A172 (cell line): ENCODE data around the gene TSPAN9. TPM values are rescaled to one million over a fixed set of nuclear protein-coding genes. Genes with fewer than 3 reads are reported as not detected.

Experiments used
- DNase-seq: peaks from one replicate; pipeline ENCODE4 v3.0.0-alpha.2; 2015; ENCODE audit warnings: low spot score
- total RNA-seq: library from RNA; depleted of rRNA; stranded (reverse); fragments of >200 nt; shearing (Covaris generic); gene quantifications from 2 replicates; pipeline ENCODE4 v1.2.3, GENCODE V29; 2014

TSPAN9 gene
- total RNA-seq, 1 experiment from 2014 or later: 7.0 TPM

DNA sequence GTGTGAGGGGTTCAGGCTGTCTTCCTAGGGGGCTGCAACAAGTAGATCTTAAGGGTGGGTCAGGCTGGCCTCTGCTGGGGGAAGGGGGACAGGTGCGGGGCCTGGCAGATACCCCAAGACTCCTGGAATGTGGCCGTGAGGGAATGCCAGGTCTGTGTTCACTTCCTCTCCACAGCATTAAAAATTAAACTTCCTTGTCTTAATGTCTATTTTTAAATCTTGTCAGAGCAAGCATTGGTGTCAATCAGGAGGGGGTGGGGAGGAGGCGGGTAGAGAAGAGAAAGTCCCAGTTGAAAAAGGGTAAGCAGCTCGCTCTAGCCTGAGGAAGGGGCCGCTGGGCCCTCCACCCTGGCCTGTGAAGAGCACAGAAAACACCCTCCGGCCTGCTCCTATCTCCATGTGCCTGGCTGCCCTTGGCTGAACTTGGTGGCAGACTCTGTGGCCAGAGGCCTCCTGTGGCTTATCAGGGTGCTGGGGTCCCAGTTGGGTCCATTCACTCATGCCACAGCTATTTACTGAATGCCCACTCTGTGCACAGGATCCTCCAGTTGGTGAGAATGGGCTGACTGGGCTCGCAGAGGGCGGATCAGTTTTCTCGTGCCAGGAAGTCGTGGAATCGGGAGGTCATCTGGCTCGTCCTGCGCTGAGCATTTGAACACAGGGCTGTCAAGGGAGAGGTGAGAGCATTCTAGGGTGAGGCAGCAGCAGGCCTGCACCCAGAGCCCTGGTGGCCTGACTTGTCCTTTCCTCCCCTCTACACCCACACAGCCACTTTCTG lies 128.8 kb downstream of the TSPAN9 start:
- DNase-seq: no peak

DNA sequence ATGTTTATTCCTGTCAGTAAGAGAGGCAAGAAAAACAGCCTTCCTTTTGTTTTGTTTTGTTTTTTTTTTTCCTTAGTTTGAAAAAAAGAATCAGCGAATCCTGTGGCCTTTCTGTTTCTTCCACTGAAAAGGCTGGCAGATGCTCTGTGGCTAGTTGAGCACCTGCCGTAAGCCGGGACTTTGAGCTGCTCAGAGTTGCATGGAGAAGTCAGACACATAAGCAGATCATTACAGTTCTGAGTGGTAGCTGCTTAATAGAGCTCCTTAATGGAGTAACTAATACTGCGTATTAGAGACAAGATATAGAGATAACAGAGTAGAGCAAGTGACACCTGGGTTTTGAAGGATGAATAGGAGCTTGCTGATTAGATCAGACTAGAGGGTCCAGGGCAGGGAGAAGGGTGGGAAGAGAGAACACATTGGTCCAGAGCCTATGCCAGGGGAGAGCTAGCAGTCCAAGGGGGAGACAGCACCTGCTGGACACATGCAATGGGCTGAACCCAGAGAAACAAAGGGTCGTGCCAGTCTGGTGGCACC lies 129.4 kb downstream of the TSPAN9 start:
- no peak for DNase-seq

DNA sequence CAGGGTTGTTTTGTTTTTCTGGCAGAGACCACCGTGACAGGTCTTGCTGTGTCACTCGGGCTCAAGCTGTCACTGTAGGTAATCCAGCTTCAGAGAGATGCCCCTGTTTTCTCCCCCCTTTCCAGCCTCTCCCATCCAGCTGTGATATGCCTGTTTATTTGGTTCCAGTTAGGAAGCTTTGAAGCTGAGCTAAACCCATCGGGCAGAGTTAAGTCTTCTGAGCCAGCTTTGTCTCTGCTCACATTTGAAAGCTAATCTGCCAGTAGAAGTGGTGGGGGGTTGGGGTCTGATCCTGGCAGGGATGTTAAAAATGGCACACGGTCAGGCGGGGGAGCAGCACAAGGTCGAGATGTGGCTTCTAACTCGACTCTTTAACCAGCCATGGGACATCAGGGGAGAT lies 130.0 kb downstream of the TSPAN9 start:
- DNase-seq: no peak

DNA sequence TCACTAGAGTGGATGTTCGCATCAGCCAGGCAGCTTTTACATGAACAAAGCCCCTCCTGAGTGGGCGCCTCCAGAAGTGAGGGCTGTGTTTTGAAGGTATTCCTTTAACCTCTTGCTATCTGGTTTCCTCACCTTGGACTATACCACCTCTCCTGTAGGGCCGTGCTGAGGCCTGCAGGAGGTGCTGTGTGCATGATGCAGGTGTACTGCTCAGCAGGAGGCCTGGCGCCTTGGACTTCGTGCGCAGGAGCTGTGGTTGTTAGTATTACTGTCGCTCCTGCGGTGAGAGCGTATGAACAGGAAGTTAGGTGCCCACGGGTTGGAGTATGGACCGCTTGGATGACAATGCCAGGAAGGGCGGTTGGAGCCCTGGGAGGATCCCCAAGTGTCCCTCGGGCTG lies 130.7 kb downstream of the TSPAN9 start:
- DNase-seq: no peak

DNA sequence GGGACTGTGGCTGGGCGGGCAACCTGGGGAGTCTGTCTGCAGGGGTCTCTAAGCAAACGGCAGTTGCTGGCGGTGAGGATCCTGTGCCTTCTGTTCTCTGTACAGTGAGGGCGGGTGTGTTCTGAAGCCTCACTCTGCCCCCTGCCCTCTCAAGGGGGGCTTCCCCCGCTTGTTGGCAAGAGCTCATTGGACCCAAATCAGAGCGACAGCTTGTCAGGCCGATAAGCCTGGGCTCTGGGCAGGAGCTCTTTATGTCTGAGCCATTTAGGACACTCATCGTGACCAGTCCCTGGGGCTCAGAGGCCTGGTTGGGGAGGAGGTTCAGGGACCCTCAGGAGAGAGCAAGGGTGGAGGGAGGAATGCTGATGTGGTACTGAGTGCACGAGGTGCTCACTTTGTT lies 136.0 kb downstream of the TSPAN9 start:
- no peak for DNase-seq

DNA sequence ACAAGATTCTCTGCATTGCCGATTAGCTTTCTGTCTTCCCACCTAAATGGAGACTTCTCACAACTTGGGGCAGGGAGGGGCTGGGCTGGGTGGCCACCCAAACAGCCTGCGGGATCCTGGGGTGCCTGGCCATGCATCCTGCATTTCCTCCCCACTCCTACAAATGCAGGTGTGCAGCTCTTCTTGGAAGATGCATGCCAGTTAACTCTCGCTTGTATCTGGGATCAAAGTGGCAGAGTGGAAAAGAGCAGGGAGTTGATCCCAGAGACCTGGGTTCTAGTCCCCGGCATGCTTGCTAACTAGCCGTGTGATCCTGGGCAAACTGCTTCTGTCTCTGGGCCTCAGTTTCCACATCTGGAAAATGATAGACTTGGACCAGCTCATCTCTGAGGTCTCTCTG lies 136.6 kb downstream of the TSPAN9 start:
- no peak for DNase-seq

DNA sequence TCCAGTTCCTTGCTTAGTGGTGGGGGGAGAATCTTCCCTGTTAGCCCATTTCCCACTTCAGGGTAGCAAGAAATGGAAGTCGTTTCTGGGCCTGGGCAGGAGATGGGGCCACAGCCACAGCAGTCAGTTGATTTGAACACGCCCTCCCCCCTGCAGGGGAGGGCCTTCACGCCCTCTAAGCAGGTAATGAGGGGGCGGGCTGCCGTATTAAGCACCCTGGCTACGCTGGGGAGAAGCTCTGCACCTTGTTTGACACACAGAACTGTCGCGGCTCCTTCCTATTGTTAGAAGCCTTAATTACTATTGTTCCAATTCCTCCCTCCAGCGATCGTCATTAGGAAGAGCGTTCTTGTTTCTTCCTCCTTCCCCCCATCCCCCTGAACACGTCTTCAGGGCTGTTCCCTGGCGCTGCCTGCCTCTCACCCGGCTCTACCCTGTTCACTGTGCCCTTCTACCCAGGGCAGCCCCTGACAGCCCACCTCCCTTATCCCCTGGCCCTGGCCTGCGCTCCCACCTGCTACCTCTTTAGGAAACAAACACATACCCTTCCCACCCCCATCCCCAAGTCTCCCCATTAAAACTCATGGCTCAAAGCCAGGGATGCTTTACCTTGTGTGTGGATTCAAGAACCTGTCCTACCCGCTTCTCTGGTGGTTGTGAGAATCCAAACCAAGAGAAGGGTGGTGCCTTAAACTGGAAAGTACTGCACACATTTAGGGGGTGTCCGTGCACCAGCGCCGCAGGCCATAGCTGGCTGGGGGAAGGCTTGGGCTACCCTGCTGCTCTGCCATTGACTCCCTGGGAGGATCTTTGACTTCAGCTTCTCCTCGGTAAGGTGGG lies 137.6 kb downstream of the TSPAN9 start:
- no peak for DNase-seq

DNA sequence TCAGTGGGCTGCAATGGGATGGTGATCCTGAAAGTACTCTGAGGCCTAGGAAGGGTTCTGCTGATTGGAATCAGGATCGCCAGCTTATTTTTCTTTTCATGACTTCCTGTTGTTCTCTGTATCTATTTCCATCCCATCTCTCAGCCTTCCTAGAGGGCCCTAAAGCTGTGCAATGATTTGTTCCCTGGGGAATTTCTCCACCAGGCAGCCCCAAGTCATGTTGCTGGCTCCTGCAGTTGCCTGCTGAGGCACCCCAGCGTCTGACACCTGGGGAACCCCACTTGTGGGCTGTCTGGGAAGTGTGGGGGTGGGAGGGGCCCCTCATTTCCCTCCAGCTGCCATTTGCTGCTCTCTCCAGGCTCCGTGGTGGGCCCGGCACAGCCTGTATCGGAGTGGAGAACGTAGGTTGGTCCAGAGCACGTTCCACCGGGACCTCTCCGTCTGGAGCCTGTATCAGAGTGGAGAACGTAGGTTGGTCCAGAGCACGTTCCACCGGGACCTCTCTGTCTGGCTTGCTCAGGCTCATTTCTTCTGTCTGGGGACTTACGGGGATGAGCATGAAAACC lies 138.3 kb downstream of the TSPAN9 start:
- DNase-seq: no peak

DNA sequence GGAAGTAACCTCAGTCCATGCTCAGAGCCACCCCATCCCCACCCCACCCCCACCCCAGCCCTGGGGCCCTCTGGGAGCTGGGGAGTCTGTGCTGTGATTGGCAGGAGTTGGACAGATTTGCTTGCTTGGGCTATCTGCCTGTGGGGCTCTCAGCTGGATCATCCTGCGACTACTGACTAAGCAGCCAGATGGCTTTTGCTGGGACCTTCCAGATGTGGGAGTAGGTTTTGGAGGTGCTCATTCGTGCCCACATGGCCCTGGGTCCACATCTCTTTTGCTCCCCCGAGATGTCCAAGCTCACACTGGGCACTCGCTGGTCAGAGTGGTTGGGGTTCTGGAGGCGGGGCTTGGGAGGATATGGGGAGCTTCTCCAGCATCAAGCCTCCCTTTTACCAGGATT lies 138.9 kb downstream of the TSPAN9 start:
- no peak for DNase-seq

DNA sequence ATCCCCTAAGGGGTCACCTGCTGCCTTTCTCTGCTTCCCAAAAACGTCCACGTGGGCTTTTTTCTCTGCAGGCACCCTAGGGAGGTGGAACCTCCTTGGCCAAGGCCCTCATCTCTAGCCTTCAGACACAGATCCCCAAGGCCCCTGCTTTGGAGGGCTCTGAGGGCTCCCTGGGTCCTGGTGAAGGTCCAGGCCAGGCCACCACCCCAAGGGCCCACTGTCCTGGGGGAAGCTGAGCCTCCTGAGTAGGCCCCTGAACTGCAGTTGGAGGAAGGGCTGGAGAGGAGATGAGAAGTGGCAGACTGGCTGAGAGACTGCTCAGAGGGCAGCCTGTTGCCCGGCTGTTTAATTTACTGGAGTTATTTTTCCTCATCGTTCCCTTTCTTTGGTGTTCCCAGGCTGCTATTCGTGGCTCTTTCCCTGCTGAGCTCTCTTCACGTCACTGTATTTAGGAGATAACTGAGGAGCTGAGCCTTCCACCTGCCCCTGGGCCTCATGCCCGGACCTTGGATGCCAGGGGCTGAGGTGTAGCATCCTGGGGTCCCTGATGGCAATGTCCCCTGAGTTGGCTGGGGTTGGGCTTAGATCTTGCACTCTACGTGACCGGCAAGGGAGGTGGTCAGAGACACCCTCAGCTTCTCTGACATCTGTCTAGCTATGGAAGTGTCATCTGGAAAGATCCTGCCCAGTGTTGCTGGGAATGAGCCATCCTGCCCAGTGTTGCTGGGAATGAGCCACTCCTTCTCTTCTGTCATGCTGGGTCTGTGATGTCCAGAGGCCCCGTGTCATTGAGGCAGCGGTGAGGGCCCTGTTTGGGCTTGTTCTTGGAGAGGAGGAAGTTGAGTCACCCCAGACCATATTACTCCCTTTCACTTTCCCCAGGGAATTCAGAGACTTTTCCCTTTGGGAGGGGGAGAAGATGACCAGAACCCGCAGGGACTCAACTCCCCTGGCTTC lies 139.8 kb downstream of the TSPAN9 start:
- peak; percentile 62 for DNase-seq

DNA sequence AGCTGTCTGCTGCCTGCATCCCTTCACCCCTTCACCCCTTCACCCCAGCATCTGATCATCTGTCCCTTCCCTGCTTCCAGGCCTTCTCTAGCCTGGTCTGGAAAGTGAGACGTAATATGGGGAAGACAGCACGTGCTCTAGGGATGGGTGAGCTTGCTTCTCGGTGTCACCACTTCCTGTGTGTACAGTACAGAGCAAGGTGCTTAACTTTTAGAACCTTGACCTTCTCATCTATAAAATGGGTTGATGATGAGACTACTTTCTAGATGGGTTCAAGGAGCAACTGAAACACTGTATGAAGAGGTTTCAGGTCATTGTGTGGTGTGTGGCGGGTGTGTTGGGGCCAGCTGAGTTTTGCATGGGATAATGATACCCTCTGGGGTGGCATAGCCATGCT lies 140.5 kb downstream of the TSPAN9 start:
- no peak for DNase-seq

DNA sequence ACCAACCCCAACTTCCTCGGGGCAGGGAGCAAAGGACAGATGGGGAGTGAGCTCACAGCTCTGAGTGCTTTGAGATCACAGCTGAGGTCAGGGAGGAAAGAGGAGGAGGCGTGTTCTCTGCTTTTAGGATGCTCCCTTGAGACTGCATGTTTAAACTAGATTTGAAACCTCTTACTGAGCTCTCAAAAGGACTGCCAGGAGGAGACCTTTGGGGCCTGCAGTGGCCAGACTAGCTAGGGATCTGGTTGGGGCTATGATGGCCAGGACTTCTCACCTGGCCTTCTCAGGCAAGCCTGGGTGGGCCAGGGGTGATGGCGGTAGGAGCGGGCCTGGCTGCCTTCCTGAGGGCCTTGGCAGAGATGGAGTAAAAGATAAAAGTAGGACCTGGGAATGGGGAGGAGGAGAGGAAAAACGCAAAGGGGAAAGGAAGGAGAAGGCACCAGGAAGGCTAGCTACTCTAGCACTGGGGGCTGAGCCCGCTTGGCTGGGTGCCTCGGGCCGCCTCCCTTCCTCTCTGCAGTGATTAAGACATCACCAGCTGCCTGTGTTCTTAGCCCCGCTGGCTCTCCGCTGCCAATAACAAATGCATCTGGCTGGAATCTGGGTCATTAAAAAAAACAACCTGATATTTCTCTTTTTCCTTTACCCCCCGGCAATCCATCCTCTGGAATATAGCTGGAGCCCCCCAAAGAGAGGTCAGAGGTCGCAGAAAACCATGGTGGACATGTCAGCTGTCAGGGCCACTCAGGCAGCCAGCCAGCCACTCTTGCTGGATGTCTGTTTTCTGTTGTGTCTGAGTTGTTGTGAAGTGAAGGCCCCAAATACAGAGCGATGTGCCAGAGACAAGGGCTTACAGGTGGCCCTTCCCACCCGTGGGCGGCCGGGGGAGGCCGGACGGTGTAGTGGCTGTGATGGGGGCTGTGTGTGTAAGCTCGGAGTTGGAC lies 141.3 kb downstream of the TSPAN9 start:
- peak; percentile 54 for DNase-seq

DNA sequence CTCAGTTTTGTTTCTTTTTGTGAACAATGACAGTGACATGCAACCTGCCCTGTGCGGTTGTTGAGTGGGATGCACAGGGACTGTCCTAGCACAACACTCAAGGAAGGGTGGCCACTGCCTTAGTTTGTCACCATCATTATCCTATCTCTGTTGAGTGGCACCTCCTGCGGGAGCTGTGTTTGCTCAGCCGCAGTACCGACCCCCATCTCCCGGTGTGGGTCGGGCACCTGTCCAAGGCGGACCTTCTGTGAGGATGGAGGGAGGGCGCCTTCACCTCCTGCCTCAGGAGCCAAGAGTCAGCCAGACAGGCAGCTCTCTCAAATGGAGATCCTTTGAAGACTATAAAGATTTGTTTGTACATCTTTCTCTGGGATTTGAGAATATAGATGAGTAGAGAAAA lies 142.1 kb downstream of the TSPAN9 start:
- DNase-seq: no peak

DNA sequence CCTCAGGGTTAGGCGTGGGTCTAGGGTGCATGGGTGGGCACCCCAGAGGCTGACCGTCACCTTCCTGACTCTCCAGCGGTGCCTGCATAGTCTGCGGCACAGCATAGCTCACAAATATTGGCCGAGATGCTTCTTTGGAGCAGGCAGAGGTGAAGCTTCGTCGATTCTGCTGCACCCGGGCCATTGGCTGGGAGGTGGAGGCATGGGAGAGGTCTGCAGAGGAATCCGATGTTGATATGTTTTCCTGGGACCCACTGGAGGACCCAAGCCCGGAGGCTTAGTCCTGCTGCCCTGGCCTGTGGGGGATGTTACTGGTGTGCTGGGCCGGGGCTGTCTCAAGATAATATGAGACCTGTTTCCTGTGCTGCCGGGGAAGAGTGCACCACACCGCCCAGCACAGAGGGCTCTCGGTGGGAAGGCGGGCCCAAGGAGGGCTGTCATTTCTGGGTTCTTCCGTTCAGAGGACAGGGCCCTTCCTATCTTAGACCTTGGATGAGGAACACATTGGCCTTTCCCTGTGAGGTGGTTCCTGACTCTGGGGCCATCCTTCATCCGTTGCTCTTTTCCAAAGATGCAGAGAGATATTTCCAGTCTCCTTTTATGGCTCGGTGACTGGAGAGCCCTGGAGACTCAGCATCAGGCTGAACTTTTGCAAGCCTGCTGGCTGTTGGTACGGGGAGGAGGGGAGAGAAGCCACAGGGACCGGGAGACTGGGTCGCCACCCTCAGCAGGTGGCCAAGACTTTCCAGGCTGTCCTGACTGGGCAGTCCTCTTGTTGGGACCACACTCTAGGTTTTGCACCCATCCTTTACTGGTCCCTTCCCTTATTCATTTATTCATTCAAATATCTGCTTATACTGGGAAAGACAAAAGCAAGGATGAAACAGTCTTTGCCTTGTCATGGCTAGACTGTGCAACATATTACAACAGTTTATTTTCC lies 143.5 kb downstream of the TSPAN9 start:
- no peak for DNase-seq

DNA sequence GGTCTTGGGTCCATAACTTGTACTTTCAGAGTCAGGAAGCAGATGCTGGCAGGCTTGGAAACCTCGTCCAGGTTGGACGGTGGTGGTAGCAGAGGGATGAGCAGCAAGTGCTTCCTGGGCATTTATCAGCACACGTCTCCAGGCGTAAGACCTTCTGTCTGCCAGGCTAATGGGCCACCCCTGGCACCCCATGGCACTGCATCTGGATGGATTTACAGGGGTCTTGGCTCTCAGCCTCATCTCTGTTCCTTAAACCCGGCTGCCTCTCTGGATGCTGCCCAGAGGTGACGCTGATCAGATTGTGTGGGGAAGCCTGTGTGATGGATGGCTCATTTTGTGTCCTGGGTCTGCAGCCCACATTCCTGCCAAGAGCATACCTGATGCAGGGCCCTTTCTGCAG lies 145.1 kb downstream of the TSPAN9 start:
- no peak for DNase-seq

DNA sequence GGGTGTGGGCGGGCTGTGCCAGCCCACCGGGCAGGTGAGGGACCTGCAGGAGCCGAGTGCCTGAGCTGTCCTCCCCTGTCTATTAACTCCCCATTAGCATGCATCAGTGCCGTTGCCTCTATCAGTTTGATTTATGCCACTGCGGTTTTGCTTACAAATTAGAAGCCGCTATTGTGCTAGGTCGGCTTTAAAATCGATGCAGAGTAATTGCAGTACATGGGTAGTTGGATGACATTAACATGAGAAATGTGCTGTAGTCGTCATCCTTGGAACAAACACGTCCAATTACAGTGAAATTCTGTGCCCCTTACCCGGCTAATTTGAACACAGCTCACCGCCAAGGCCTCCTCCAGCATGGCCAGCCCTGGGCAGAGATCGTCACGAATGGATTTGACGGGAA lies 145.8 kb downstream of the TSPAN9 start:
- DNase-seq: no peak

DNA sequence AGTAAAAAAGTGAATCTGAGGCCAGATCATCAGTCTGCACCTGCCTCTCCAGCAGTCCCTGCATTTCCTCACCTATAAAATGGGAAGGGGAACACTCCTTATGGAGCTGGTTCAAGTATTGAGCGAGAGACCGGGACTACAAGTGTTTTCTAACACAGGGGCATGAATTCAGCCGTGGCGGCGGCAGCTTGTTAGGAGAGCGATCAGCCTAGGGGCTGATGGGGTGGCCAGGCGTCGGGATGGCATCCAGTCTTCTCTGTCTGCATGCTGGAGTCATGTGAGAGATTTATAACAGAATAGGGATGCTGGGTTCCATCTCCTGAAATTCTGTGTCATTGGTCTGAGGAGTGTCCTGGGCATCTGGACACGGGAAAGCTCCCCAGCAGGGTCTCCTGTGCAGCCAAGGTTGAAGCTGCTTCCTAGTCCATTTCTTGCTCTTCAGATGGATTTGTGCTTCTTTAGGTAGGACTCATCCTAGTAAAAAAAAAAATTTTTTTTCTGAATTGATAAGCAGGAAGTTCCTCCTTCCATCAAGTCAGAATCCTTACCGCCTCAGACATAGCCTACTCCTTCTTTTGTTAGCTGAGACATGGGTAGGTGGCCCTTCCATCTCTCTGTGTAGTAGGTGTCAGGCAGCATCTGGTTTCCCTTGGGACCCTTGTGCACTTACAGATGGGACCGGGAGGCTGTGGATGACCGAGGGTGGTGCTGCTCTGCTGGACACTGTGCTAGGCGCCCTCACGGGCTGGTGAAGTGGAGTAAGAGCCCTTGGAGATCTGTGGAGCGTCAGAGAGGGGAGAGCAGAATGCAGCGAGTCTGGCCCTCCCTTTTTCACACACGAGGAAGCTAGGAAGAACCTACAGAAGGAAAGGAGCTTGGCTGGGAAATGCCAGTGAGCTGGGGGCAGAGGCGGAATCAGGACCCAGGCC lies 146.7 kb downstream of the TSPAN9 start:
- DNase-seq: no peak

DNA sequence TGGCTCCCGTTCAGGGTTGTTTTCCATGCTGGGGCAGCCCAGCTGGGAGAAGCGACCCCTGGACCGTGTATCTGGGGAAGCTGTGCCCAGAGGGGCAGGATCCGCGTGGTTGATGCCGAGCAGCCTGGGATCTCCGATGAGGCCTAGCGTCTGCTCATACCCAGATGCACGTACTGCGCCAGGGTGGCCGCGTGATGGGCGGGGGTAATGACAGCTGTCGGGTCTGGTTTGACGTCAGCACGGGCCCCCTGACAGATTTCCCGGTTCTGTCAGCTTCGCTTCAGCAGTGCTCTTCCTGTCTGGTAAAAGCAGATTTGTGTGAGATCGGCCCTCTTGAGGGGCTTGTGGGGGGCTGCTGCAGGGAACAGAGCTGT lies 147.3 kb downstream of the TSPAN9 start:
- DNase-seq: no peak
